GM12878 (cell line): ENCODE measurements around the gene SNX22. TPM values are rescaled to one million over a fixed set of nuclear protein-coding genes. Genes with fewer than 3 reads are reported as not detected.

Experiments
- ASH2L ChIP-seq: fragments of 300-600, 200-600 bp; sonication (generic); IDR thresholded peaks from 2 replicates; pipeline ENCODE4 v1.6.1; 2017; ENCODE audit warnings: low read depth, mild to moderate bottlenecking, borderline replicate concordance
- CBFB ChIP-seq: IDR thresholded peaks from 2 replicates; pipeline ENCODE4 v1.6.1; 2016; ENCODE audit warnings: antibody characterized with exemption, low read depth
- CHD1 ChIP-seq: IDR thresholded peaks from 2 replicates; pipeline ENCODE4 v1.6.1; 2012; ENCODE audit warnings: low read depth, low read length, improper control_type of control experiment
- CREM ChIP-seq: IDR thresholded peaks from 2 replicates; pipeline ENCODE4 v1.6.1; 2014; ENCODE audit warnings: antibody characterized with exemption, low read depth
- CTCF ChIP-seq, 3 experiments: IDR thresholded peaks in 2 of 3; conservative IDR thresholded peaks in 1 of 3; 2 replicates each; pipeline ENCODE4 v1.5.1; 2011; ENCODE audit warnings: low read depth in 3 of 3, low read length in 3 of 3, mild to moderate bottlenecking in 3 of 3, control low read depth in 2 of 3, moderate library complexity in 2 of 3, inconsistent platforms in 1 of 3, mixed read lengths in 1 of 3; ENCODE audit not compliant: control insufficient read depth in 2 of 3, insufficient read depth in 1 of 3; ENCODE audit errors: extremely low read depth in 1 of 3
- FOXM1 ChIP-seq: IDR thresholded peaks from 2 replicates; pipeline ENCODE4 v1.6.1; 2012; ENCODE audit warnings: low read depth, mild to moderate bottlenecking, inconsistent platforms, low read length, moderate library complexity
- HSF1 ChIP-seq: fragments of 150-350 bp; IDR thresholded peaks from 2 replicates; pipeline ENCODE4 v1.6.1; 2014; ENCODE audit warnings: mild to moderate bottlenecking, low read depth, low read length
- IRF4 ChIP-seq: IDR thresholded peaks from 2 replicates; pipeline ENCODE4 v1.6.1; 2011; ENCODE audit warnings: low read depth, low read length
- MTA2 ChIP-seq: fragments of 450-650 bp; IDR thresholded peaks from 2 replicates; pipeline ENCODE4 v1.6.1; 2016; ENCODE audit warnings: low read depth, mild to moderate bottlenecking, moderate library complexity
- PAX8 ChIP-seq: fragments of 450-650 bp; IDR thresholded peaks from 2 replicates; pipeline ENCODE4 v1.6.1; 2017; ENCODE audit warnings: mild to moderate bottlenecking, moderate library complexity
- RELA ChIP-seq: fragments of 450-650 bp; IDR thresholded peaks from 2 replicates; pipeline ENCODE4 v1.8.0; 2014; ENCODE audit warnings: borderline replicate concordance; ENCODE audit not compliant: partially characterized antibody
- SIN3A ChIP-seq: IDR thresholded peaks from 2 replicates; pipeline ENCODE4 v1.6.1; 2012; ENCODE audit warnings: low read depth, low read length, improper control_type of control experiment
- SMAD5 ChIP-seq: IDR thresholded peaks from 2 replicates; pipeline ENCODE4 v1.6.1; 2016; ENCODE audit warnings: antibody characterized with exemption, low read depth
- SREBF1 ChIP-seq: IDR thresholded peaks from 2 replicates; pipeline ENCODE4 v1.6.1; 2012; ENCODE audit warnings: mild to moderate bottlenecking, low read length
- SREBF2 ChIP-seq: IDR thresholded peaks from 2 replicates; pipeline ENCODE4 v1.6.1; 2012; ENCODE audit warnings: mild to moderate bottlenecking, low read length
- SUPT20H ChIP-seq: IDR thresholded peaks from 2 replicates; pipeline ENCODE4 v1.6.1; 2011; ENCODE audit warnings: low read depth, mild to moderate bottlenecking, low read length, moderate library complexity, borderline replicate concordance; ENCODE audit not compliant: control insufficient read depth
- TARDBP ChIP-seq: IDR thresholded peaks from 2 replicates; pipeline ENCODE4 v1.6.1; 2016; ENCODE audit warnings: borderline replicate concordance
- TCF3 ChIP-seq: IDR thresholded peaks from 2 replicates; pipeline ENCODE4 v1.6.1; 2012; ENCODE audit warnings: low read depth, mild to moderate bottlenecking, low read length, borderline replicate concordance; ENCODE audit not compliant: insufficient read depth
- TCF7 ChIP-seq: IDR thresholded peaks from 2 replicates; pipeline ENCODE4 v1.6.1; 2014; ENCODE audit warnings: antibody characterized with exemption, borderline replicate concordance
- WRNIP1 ChIP-seq: IDR thresholded peaks from 2 replicates; pipeline ENCODE4 v1.6.1; 2011; ENCODE audit warnings: low read depth, low read length, improper control_type of control experiment, borderline replicate concordance
- YBX1 ChIP-seq: fragments of 450-650 bp; IDR thresholded peaks from 2 replicates; pipeline ENCODE4 v1.6.1; 2016; ENCODE audit warnings: antibody characterized with exemption
- YY1 ChIP-seq: IDR thresholded peaks from 2 replicates; pipeline ENCODE4 v1.6.1; 2011; ENCODE audit warnings: low read depth, mild to moderate bottlenecking, low read length
- ZNF274 ChIP-seq: IDR thresholded peaks from one replicate; pipeline ENCODE4 v1.8.0; 2011; ENCODE audit not compliant: insufficient read length, insufficient read depth
- ZSCAN29 ChIP-seq: fragments of 450-650 bp; IDR thresholded peaks from 2 replicates; pipeline ENCODE4 v1.6.1; 2017; ENCODE audit warnings: mild to moderate bottlenecking, moderate library complexity
- polyA plus RNA-seq, 11 experiments: library from polyadenylated mRNA; depleted of rRNA in 4 of 11; unstranded in 6 of 11; stranded (reverse) in 5 of 11; fragments of >200 nt; fragmentation: Nextera tagmentation in 4 of 11; fragmentation: Illumina TruSeq in 1 of 11; extraction: Ambion mirVana in 4 of 11; extraction: Trizol in 1 of 11; gene quantifications; 1 replicate in 1 of 11; 2 replicates in 10 of 11; pipeline versions ENCODE4 v1.2.1 to v1.2.3, GENCODE V29; 2011 to 2016; ENCODE audit warnings: inconsistent platforms in 2 of 11, missing spikeins in 2 of 11, low read depth in 1 of 11
- total RNA-seq, 4 experiments: library from RNA; depleted of rRNA in 3 of 4; stranded (reverse); fragments of >200 nt in 3 of 4; fragmentation: Illumina TruSeq in 1 of 4; extraction: Trizol in 1 of 4; gene quantifications; 2 replicates each; pipeline versions ENCODE4 v1.2.1 to v1.2.3, GENCODE V29; 2013 to 2021
- TF ChIP-seq, protein P1 (sequence below): IDR thresholded peaks from 2 replicates; pipeline ENCODE4 v1.6.1; 2012; ENCODE audit warnings: mild to moderate bottlenecking, low read depth, low read length

SNX22 gene
- total and polyA plus RNA-seq, 10 of the 15 experiments (the other 5 are each of a cell fraction or from before 2014, with no cell fraction given): 4.4 to 29.0 (median 8.7) TPM

DNA sequence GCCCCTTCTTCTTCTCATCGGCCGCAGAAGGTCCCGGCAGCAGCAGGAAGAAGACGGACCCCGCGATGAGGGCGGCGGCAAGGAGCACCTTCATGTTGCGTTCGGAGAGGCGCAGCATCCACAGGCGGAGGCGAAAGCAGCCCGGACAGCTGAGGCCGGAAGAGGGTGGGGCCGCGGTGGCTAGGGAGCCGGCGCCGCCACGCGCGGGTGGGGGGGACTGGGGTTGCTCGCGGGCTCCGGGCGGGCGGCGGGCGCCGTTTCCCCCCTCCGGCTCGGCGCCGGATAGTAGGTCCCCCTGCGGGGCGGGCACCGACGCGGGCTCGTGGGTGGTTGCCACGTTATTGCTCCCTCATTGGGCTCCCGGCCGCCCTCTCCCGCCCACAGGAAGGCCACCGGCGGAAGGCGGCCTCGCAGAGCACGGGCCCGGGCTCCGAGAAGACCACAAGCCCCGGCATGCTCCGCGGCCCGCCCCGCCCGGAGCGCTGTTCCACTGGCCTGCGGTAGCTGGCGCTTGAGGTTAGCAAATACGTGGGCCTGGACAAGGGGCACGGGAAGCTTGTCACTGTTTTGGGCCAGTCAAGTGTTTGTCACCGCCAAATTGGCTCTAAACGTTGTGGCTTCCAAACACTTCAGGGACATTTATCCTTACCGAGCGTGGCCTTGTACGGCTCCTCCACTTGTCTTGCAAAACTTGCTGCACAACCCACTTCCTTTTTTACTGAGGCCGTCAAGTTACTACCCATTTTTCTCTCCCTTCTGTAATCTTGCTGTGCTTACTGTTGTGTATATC is 11.5 kb downstream of the SNX22 start, which contains the start of gene PPIB (continued):
- TF ChIP-seq TCF3: peak; percentile 61; the same call in 1 of the 2 replicates
- TF ChIP-seq CBFB: peak; percentile 26
- peak; percentile 98 for TF ChIP-seq CHD1
- no peak for TF ChIP-seq SUPT20H
- peak; percentile 83; the same call in 1 of the 2 replicates for TF ChIP-seq SIN3A
- TF ChIP-seq YY1: peak; percentile 75
- TF ChIP-seq FOXM1: no peak
- no peak for TF ChIP-seq ZNF274
- no peak for TF ChIP-seq IRF4
- no peak for TF ChIP-seq MTA2
- peak; percentile 95 for TF ChIP-seq SREBF1
- TF ChIP-seq PAX8: no peak
- TF ChIP-seq RELA: peak; percentile 9
- no peak for TF ChIP-seq ASH2L
- peak; percentile 84 for TF ChIP-seq SMAD5
- TF ChIP-seq YBX1: no peak
- no peak for TF ChIP-seq TARDBP
- TF ChIP-seq HSF1: no peak
- no peak for TF ChIP-seq ZSCAN29
- peak; percentile 47 to 73 (median 54) for TF ChIP-seq CTCF (IDR thresholded peaks at IDR 0.05 in 2 of 3, conservative IDR thresholded peaks at IDR 0.05 in 1 of 3; ENCODE audit: control insufficient read depth in 2 of 3, extremely low read depth in 1 of 3, insufficient read depth in 1 of 3, low read depth in 3 of 3, low read length in 3 of 3)
- TF ChIP-seq SREBF2: no peak
- peak; percentile 50; the same call in 1 of the 2 replicates for TF ChIP-seq CREM
- TF ChIP-seq WRNIP1: peak; percentile 19; the same call in 1 of the 2 replicates
- TF ChIP-seq, protein P1, sequence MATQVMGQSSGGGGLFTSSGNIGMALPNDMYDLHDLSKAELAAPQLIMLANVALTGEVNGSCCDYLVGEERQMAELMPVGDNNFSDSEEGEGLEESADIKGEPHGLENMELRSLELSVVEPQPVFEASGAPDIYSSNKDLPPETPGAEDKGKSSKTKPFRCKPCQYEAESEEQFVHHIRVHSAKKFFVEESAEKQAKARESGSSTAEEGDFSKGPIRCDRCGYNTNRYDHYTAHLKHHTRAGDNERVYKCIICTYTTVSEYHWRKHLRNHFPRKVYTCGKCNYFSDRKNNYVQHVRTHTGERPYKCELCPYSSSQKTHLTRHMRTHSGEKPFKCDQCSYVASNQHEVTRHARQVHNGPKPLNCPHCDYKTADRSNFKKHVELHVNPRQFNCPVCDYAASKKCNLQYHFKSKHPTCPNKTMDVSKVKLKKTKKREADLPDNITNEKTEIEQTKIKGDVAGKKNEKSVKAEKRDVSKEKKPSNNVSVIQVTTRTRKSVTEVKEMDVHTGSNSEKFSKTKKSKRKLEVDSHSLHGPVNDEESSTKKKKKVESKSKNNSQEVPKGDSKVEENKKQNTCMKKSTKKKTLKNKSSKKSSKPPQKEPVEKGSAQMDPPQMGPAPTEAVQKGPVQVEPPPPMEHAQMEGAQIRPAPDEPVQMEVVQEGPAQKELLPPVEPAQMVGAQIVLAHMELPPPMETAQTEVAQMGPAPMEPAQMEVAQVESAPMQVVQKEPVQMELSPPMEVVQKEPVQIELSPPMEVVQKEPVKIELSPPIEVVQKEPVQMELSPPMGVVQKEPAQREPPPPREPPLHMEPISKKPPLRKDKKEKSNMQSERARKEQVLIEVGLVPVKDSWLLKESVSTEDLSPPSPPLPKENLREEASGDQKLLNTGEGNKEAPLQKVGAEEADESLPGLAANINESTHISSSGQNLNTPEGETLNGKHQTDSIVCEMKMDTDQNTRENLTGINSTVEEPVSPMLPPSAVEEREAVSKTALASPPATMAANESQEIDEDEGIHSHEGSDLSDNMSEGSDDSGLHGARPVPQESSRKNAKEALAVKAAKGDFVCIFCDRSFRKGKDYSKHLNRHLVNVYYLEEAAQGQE: no peak
- no peak for TF ChIP-seq TCF7
